ENCODE results near the gene CIZ1.

The CIZ1 gene

DNA sequence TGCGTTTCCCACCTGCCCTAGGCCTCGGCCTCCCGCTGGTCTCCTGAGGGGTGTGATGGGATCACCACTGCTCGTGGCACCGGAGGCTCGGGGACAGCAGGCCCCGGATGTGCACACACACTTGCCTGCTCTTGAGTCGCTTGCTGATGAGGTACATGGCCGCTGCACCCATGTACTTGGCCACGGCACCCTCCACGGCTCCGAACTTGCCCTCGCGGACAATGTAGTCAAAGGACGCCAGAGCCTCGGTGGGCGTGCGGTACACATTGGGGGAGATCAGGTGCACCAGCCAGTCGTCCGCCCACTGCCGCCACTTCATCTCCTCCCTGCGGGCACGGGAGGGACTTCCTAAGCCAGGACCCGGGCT, 68.6 kb downstream of the CIZ1 start:
- TF ChIP-seq, protein P1, sequence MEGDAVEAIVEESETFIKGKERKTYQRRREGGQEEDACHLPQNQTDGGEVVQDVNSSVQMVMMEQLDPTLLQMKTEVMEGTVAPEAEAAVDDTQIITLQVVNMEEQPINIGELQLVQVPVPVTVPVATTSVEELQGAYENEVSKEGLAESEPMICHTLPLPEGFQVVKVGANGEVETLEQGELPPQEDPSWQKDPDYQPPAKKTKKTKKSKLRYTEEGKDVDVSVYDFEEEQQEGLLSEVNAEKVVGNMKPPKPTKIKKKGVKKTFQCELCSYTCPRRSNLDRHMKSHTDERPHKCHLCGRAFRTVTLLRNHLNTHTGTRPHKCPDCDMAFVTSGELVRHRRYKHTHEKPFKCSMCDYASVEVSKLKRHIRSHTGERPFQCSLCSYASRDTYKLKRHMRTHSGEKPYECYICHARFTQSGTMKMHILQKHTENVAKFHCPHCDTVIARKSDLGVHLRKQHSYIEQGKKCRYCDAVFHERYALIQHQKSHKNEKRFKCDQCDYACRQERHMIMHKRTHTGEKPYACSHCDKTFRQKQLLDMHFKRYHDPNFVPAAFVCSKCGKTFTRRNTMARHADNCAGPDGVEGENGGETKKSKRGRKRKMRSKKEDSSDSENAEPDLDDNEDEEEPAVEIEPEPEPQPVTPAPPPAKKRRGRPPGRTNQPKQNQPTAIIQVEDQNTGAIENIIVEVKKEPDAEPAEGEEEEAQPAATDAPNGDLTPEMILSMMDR (IDR thresholded peaks at IDR 0.05; ENCODE audit: borderline replicate concordance, insufficient read depth, low read depth, low read length) = no peak
- no peak overlapping the region for H3K4me3 ChIP-seq (ENCODE audit: low read depth, low read length)

DNA sequence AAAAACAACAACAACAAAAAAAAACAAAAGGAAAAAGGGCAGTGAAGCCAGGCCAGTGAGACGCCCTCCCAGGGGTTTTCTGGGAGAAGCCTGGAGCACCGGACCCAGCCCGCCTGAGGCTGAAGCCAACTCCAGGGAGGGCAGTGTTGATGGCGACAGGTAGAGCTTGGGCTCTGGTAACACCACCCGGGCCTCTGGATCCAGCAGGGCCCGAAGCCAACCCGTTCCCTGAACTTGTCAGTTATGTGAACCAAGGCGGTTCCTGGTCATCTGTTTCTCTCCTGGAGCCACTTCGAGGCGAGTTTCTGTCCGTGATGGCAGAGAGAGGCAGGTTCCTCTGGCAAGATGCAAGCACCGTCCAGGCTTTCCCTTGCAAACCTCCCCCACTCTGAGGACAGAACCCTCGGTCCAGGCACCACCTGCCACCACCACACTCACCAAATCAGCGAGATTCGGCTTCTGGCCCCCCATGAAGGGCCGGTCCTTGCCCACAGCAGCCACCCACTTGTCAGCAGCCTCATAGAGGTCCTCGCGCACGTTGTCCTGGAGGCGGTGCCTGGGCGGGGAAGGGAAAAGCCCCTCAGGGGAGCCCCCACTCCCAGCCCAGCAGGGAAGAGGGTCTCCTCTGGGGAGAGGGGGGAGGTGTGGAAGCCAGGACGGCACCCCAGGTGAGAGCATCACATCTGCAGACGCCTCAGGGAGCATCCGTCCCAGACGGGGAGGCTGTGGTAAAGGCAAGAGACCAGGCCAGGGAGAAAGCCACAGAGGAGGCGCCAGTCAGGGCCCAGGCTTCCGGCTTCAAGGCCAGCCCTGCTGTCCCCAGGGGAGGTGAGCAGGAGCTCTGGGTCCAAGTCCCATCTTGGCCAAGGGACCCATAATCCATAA, 69.2 kb downstream of the CIZ1 start:
- TF ChIP-seq, protein P1 (IDR thresholded peaks at IDR 0.05; ENCODE audit: borderline replicate concordance, insufficient read depth, low read depth, low read length) = no peak
- H3K4me3 ChIP-seq (ENCODE audit: low read depth, low read length) = no peak overlapping the region

DNA sequence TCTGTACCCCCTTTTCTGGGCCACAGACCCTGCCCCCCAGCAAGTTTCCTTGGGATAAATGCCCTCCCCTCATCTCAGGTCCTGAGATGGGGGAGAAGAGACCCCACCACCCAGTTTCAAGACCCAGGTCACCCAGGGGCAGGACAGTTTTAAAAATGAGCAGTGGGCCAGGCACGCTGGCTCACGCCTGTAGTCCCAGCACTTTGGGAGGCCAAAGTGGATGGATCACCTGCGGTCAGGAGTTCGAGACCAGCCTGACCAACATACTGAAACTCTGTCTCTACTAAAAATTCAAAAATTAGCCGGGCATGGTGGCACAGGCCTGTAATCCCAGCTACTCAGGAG, 69.9 kb downstream of the CIZ1 start:
- no peak overlapping the region for H3K4me3 ChIP-seq (ENCODE audit: low read depth, low read length)
- TF ChIP-seq, protein P1 (IDR thresholded peaks at IDR 0.05; ENCODE audit: borderline replicate concordance, insufficient read depth, low read depth, low read length) = no peak

DNA sequence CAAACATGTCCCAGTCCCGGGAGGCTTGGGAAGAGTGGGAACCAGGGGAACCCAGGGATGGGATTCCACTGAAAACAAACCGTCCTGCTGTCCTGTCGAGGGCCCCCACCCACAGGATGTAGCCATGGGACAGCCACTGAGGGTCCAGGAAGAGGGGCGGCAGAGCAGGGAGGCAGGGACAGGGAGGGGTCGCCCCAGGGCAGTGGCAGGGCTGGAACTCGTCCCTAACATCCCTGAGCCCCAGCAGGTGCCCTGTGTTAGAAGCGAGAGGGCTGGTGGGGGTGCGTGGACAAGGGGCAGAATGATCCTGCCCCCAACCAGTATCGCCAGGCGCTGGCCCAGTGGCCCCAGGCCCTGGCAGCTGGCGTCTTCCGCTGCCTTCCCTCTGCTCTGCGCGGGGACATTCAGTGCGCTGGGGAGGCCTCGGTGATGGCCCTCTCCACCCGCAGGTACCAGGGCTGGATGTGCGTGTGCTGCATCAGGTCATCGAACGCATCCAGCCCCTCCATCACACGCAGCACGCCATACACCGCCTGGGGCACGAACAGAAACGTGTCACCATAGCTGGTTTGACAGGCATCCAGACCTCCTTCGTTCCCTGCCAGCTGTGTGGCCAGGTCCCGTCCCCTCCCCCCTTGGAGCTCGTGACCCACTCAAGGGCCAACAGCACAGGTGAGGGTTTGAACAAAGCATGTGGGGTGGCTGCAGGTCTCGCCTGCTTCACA, 70.5 kb downstream of the CIZ1 start:
- H3K4me3 ChIP-seq (ENCODE audit: low read depth, low read length) = no peak overlapping the region
- TF ChIP-seq, protein P1 (IDR thresholded peaks at IDR 0.05; ENCODE audit: borderline replicate concordance, insufficient read depth, low read depth, low read length) = no peak

DNA sequence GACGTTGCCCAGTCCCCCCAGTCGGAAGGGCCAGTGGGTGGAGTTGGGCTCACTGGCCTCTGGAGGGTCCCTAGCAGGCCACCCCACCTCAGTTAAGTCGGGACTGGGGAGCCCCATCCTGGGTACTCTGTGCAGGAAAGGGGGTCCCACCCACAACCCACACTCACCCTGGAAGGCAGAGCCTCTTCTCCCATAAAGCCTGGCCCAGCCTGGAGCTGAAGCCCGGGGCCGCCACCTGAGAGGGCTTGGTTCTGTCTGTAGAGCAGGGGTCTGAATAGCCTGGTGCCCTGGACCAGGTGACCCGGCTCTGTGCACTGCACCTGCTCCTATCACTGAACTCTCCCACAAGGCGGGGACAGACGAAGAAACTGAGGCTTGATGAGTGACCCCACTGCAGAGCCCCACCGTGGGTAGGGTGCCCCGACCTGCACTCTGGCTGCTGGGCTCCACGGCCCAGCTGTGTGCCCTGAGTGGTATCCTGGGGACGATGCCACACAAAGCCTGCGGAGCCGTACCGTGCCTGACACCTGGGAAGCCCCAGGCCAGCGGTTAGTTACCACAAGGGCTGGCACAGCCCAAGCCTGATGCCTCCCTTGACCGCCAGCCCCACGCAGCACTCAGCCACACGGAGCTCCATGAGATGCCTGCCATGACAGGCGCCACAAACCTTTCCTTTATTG, 71.2 kb downstream of the CIZ1 start:
- TF ChIP-seq, protein P1 (IDR thresholded peaks at IDR 0.05; ENCODE audit: borderline replicate concordance, insufficient read depth, low read depth, low read length) = no peak
- H3K4me3 ChIP-seq (ENCODE audit: low read depth, low read length) = no peak overlapping the region

DNA sequence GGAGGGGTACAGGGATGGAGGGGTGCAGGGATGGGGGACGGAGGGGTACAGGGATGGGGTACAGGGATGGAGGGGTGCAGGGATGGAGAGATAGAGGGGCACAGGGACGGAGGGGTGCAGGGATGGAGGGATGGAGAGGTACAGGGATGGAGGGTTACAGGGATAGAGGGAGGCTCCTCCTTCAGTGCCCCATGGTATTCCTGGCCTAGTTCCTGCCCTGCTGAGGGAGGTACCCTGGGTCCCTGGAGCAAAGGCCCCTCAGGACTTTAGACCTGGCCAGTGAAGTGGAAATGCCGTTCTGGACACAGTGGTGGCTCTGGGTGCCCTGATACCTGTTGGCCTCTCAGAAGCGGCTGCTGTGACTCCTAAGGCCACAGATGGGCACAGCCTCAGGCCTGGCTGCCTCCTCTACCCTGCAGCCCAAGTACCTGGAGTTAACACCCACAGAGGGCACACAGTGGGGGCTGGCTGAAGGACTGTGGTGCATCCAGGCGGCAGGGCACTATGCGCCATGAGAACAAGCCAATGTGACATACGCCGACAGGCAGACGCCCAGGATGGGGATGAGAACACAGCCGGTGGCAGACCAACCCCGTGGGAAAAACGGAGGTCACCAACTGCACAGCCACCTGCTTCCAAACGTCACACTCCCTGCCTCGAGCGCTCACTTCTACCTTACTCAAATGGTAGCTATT, 72.3 kb downstream of the CIZ1 start:
- TF ChIP-seq, protein P1 (IDR thresholded peaks at IDR 0.05; ENCODE audit: borderline replicate concordance, insufficient read depth, low read depth, low read length) = no peak
- H3K4me3 ChIP-seq (ENCODE audit: low read depth, low read length) = no peak overlapping the region
